Ishikawa (cell line): ENCODE data around the gene NFATC4.

Experiments
- CEBPB ChIP-seq: IDR thresholded peaks from 2 replicates; pipeline ENCODE4 v1.6.1; 2012
- CREB1 ChIP-seq: IDR thresholded peaks from 2 replicates; pipeline ENCODE4 v1.6.1; 2012; ENCODE audit warnings: low read depth
- EGR1 ChIP-seq: IDR thresholded peaks from 2 replicates; pipeline ENCODE4 v1.6.1; 2012
- EP300 ChIP-seq: IDR thresholded peaks from 2 replicates; pipeline ENCODE4 v1.6.1; 2012; ENCODE audit warnings: borderline replicate concordance
- FOXM1 ChIP-seq: IDR thresholded peaks from 2 replicates; pipeline ENCODE4 v1.6.1; 2012; ENCODE audit warnings: low read depth, borderline replicate concordance
- NFIC ChIP-seq: IDR thresholded peaks from 2 replicates; pipeline ENCODE4 v1.6.1; 2012
- RAD21 ChIP-seq: IDR thresholded peaks from 2 replicates; pipeline ENCODE4 v1.6.1; 2012; ENCODE audit warnings: low read depth
- REST ChIP-seq: IDR thresholded peaks from 2 replicates; pipeline ENCODE4 v1.6.1; 2012; ENCODE audit warnings: low read depth, mild to moderate bottlenecking
- TAF1 ChIP-seq: IDR thresholded peaks from 2 replicates; pipeline ENCODE4 v1.6.1; 2012; ENCODE audit warnings: low read depth, mild to moderate bottlenecking
- TCF12 ChIP-seq: IDR thresholded peaks from 2 replicates; pipeline ENCODE4 v1.6.1; 2012; ENCODE audit warnings: low read depth
- TEAD4 ChIP-seq: IDR thresholded peaks from 2 replicates; pipeline ENCODE4 v1.6.1; 2012
- USF1 ChIP-seq: IDR thresholded peaks from 2 replicates; pipeline ENCODE4 v1.6.1; 2012
- YY1 ChIP-seq: IDR thresholded peaks from 2 replicates; pipeline ENCODE4 v1.6.1; 2012; ENCODE audit warnings: low read depth
- ZBTB7A ChIP-seq: IDR thresholded peaks from 2 replicates; pipeline ENCODE4 v1.6.1; 2012; ENCODE audit warnings: low read depth
- TF ChIP-seq, protein P1 (sequence below): IDR thresholded peaks from 2 replicates; pipeline ENCODE4 v1.6.1; 2012

The NFATC4 gene

DNA sequence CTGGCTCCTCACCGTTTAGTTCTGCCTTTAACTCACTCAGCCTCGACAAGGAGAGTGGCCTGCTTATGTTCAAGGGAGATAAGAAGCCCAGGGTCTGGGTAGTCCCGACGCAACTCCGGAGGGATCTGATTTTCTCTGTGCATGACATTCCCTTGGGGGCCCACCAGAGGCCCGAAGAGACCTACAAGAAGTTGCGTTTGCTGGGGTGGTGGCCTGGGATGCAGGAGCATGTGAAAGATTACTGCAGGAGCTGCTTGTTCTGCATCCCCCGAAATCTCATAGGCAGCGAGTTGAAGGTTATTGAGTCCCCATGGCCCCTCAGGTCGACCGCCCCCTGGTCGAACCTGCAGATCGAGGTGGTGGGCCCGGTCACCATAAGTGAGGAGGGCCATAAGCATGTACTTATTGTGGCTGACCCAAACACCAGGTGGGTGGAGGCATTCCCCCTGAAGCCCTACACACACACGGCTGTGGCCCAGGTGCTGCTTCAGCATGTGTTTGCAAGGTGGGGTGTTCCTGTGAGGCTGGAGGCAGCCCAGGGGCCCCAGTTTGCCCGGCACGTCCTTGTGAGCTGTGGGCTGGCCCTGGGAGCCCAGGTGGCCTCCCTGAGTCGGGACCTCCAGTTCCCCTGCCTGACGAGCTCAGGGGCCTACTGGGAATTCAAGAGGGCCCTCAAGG is 48.4 kb downstream of the NFATC4 start:
- no peak for TF ChIP-seq CREB1
- TF ChIP-seq EGR1: no peak
- no peak for TF ChIP-seq ZBTB7A
- TF ChIP-seq YY1: no peak
- TF ChIP-seq REST: no peak
- no peak for TF ChIP-seq CEBPB
- TF ChIP-seq, protein P1, sequence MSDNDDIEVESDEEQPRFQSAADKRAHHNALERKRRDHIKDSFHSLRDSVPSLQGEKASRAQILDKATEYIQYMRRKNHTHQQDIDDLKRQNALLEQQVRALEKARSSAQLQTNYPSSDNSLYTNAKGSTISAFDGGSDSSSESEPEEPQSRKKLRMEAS: no peak
- no peak for TF ChIP-seq TEAD4
- TF ChIP-seq FOXM1: no peak
- no peak for TF ChIP-seq EP300
- TF ChIP-seq TAF1: no peak
- TF ChIP-seq TCF12: no peak
- no peak for TF ChIP-seq NFIC
- no peak for TF ChIP-seq USF1
- TF ChIP-seq RAD21: no peak

DNA sequence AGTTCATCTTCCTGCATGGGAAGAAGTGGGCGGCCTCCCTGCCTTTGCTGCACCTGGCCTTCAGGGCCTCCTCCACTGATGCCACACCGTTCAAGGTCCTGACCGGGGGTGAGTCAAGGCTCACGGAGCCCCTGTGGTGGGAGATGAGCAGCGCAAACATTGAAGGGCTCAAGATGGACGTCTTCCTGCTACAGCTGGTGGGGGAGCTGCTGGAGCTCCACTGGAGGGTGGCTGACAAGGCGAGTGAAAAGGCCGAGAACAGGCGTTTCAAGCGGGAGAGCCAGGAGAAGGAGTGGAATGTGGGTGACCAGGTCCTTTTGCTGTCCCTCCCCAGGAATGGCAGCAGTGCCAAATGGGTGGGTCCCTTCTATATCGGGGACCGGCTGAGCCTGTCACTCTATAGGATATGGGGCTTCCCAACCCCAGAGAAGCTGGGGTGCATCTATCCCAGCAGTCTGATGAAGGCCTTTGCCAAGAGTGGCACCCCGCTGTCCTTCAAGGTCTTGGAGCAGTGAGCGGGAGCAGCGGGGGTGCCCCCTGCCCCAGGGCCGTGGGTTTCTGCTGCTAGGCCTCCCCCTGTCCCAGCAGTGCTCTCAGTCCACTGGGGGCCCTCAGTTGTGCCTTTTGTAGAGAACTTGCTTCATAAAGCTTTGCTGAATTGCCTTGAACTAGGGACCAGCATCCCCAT is 49.1 kb downstream of the NFATC4 start:
- TF ChIP-seq, protein P1: no peak
- TF ChIP-seq TEAD4 (no peak), USF1 (no peak), EGR1 (no peak), EP300 (no peak), NFIC (no peak), RAD21 (no peak), CREB1 (no peak)

GRCh38 chr14:24417832-24418491 is 50.0 kb downstream of the NFATC4 start:
- TF ChIP-seq EGR1 (no peak), TEAD4 (no peak), FOXM1 (no peak), CEBPB (no peak), EP300 (no peak), REST (no peak), USF1 (no peak), ZBTB7A (no peak), NFIC (no peak), TCF12 (no peak), RAD21 (no peak), CREB1 (no peak), TAF1 (no peak), YY1 (no peak)
- TF ChIP-seq, protein P1: no peak

DNA sequence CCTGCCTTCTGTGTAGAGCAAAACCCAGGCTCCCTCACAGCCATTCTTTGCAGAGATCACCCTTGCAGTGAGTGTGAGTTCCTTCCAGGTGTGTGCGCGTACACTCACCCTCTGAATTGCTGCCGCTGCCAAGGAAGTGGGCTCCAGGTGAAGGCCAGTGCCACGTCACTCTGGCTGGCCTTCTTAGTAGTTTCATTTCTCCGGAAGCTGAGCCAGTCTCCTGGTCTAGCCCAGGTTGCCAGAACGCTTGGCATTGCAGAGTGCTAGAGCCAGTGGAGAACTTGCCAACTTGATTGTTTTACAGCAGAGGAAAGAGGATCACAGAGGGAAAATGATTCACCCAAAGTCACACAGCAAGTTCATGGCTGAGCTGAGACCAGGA is 50.5 kb downstream of the NFATC4 start:
- TF ChIP-seq, protein P1: no peak
- TF ChIP-seq CEBPB: no peak
